Retinal pigment epithelial cell (primary cell): ENCODE results near the gene ETV3.

ENCODE experiments used
- DNase-seq: peaks from one replicate; pipeline ENCODE4 v3.0.0-alpha.2; 2010; ENCODE audit warnings: low read depth
- H3K4me3 ChIP-seq: 2 replicates; pipeline ENCODE4 v1.5.1; 2011; ENCODE audit warnings: mild to moderate bottlenecking, low read length, control low read depth, moderate library complexity
- TF ChIP-seq, protein P1 (sequence below): conservative IDR thresholded peaks from 2 replicates; pipeline ENCODE4 v1.5.1; 2011; ENCODE audit warnings: low read depth, low read length, control low read depth, inconsistent platforms

Gene ETV3

DNA sequence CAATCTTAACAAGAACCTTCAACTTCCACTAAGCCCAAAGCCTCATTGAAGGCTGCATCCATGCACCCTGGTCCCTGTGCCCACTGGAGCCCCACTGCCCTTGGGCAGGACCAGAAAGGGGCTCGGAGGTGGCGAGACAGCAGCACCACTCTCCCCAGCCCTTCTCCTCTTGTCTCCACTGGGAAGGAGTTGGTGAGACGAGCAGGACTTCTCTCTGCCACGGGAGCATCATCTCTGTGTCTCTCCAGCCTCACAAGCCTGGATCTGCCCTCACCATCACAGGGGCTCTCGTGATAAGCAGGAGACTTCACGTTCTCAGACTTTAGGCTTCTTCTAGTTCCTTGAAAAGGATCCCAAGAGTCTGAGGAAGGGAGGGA, 31.4 kb downstream of the ETV3 start:
- no peak for DNase-seq
- no peak overlapping the region for H3K4me3 ChIP-seq
- TF ChIP-seq, protein P1, sequence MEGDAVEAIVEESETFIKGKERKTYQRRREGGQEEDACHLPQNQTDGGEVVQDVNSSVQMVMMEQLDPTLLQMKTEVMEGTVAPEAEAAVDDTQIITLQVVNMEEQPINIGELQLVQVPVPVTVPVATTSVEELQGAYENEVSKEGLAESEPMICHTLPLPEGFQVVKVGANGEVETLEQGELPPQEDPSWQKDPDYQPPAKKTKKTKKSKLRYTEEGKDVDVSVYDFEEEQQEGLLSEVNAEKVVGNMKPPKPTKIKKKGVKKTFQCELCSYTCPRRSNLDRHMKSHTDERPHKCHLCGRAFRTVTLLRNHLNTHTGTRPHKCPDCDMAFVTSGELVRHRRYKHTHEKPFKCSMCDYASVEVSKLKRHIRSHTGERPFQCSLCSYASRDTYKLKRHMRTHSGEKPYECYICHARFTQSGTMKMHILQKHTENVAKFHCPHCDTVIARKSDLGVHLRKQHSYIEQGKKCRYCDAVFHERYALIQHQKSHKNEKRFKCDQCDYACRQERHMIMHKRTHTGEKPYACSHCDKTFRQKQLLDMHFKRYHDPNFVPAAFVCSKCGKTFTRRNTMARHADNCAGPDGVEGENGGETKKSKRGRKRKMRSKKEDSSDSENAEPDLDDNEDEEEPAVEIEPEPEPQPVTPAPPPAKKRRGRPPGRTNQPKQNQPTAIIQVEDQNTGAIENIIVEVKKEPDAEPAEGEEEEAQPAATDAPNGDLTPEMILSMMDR: no peak

DNA sequence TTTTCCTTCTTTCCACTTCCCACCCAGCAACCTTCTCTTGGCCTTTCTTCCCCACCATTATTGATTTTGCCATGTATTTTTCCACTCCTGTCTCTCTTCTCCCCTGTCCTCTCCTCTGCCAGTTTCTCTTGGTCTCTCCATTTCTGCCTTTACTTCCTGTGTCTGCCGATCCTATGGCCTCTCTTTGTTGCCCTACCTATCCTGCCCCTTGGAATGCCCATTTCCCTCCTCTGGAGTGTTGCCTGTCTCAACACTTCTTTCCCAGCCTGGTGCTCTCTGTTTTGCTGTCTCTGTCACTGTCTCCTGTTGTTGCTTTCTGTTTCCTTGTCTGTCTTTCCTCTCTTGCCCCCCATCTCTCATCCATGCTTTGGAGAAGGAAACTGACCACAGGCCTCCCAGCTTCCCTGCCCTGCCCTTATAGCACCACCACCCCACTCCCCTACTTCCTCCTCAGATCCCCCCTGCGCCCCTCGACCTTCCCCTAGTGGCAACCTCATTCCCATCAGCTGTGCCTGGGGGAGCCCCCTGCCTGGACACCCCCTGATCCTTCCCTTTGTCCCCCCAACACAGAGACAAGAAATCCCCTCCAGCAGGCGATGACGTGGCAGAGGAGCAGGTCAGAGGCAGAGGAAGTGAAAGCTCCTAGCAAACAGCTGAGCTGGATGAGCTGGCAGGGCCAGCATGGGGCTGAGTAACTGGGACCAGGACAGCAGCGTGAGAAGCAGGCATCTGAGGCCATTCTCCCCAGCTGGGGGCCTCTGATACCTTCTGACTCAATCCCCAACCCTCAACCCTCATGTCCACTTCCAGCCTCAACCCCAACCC, 32.0 kb downstream of the ETV3 start:
- TF ChIP-seq, protein P1: no peak
- H3K4me3 ChIP-seq: no peak overlapping the region
- peak; percentile 21 for DNase-seq

DNA sequence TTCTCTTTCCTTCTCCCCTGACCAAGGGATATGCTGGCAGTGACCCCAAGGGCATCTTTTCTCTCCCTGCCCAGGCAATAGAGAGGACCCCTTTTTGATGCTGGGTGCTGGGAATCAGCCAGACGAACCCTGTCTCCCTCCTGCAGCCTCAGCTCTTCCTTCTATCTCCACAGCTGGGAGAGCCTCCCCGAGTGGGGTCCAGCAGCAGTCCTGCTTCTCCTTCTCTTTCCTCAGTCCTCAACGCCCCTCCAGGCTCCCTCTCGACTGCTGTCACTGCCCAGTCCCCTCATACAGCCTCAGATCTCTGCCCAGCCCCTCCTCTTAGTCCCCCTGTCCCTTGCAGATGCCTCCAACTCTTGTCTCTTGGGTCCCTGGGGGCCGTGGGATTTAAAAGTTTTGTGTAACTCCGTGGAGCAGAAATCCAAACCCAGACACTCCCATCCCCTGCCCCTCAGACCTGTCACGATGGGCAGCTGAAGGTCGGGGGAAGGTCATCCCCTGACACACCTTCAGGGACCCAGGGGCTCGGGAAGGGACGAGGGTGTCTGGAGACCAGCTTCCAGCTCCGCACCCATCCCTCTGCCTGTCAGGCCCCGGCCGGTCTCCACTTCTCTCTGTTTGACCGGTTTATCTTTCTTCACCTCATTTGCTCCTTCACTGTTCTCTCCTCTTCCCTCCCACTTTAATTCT, 32.8 kb downstream of the ETV3 start:
- no peak overlapping the region for H3K4me3 ChIP-seq
- TF ChIP-seq, protein P1: no peak
- no peak for DNase-seq

DNA sequence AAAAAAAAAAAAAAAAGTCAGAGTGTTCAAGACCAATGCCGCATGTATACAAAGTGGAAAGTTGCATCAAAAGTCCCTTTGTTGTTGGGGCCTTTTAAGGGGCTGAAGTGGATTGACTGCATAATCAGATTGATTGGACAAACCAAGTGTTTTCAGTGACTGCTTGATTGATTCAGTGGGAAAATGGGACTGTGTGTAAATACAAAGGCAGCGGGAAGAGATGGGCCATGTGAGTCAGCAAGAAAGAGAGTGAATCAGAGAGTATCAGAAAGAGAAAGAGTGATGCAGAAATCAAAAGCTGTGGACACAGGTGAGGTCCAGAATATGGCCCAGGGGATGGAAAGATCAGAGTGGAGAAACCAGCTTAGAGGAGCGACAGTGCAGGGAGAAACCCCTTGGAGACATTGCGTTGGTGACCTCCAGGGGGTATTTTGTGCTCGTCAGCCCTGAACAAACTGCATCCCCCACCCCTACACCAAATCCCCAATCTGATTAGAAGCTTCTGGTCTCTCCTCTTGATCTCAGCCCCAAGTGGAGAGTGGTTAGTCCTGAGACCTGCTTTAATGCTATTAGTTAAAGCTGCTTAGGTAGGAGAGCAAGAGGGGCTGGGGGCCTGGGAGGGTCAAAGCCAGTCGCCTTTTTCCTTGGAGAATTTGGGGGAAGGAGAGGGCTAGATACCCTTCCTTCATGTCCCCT, 33.4 kb downstream of the ETV3 start:
- no peak for DNase-seq
- TF ChIP-seq, protein P1: peak; percentile 8
- no peak overlapping the region for H3K4me3 ChIP-seq

DNA sequence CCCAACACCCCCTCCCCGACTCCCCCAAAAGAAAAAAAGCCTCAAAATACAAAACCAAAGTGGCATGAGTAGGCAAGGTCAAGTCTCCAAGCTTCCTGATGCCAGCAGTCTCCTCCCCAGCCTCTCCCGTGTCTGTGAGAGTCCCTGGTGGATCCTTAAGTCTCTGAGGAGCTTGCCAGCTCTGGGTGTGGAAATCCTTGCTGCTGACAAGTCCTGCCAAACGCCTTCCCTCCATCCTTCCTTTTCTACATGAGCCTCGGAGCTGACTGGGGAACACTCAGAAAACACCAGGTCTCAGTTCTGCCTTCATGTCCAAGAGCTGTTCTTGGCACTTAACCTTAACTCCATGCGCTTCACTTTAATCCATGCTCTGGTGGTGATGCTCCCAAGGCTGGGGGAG, 34.9 kb downstream of the ETV3 start:
- no peak for DNase-seq
- TF ChIP-seq, protein P1: no peak

GRCh38 chr1:157101149-157101548, 37.0 kb downstream of the ETV3 start:
- H3K4me3 ChIP-seq: no peak overlapping the region
- no peak for DNase-seq
- TF ChIP-seq, protein P1: no peak

More for the DNA sequence above, 34.9 kb downstream of the ETV3 start:
- no peak overlapping the region for H3K4me3 ChIP-seq
